NCI-H1436 treated with DMSO at 0.1 percent for 48 hours (cell line): Measurements from ENCODE around the gene SSBP2.
"Not testable (repeated sequence)": the region's sequence is repeated elsewhere in the genome, so short reads cannot be mapped to it uniquely, and the experiment has no call there.

Experiments used
- DNase-seq: peaks from one replicate; lab custom pipeline; 2025; lab: John Stamatoyannopoulos, UW

Gene SSBP2

DNA sequence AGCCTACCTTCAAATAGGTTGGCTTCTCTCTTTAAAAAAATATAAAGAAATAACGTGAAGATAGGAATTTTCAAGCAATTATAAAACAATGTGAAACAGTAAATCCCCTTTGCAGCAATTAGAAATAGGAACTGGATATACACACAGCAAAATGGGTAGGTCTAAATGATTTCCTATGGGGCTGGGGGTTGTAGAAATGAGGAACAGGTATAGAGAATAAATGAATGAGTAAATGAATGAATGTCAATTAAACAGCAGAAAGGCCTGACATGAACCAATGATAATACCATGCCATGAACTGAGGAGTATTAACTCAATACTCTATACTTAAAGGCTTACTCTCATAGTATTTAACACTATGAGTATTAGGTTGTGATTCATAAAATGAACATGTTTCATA is 21.6 kb downstream of the SSBP2 start:
- DNase-seq, result no peak

DNA sequence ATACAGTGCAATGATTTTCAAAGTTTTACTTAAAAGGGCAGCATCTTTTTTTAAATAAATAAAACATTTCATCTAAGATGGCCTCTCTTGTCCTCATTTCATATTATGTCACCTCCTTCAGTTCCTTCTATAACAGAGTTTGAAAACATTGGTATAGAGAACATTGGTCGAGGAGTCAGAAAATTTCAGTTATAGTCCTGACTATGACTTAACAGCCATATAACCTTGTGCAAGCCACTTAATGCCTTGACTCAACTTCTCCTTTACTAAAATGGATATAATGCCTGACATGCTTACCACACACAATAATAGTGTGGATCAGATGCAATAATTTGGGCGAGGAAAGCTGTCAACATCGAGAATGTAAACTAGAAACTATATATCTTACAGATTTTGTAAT is 22.6 kb downstream of the SSBP2 start:
- DNase-seq, result no peak

DNA sequence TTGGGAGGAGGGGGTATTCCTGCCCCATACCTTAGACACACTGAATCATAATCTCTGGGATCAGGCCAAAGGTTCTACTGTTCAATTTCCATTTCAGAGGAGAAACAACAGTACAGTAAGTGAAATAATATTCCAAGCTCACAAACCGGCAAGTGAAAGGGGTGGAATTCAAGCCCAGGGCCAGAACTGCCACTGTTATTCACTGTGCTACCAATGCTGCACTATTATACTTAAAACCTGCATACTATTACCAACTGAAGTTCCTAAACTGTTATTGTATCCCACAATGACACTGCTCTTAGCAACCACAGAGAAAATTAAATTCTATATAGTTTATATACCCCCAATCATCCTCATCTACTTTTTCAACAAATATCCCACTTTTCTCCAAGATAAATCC is 24.6 kb downstream of the SSBP2 start:
- DNase-seq, result no peak

DNA sequence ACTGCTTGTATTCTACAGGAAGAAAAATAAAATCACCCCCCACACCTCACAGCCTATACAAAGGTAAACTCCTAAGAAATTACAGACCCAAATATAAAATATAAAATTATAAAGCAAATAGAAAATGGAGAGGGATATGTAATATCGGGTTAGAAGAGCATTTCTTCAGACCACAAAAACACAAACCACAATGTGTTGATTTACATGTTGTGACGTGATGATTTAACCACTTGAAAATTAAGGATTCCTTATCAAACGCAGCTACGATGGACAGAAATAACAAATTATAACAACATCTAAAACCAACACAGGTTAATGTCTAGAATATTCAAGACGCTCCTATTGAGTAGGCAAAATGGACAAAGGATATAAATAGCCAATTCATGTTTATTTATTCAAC is 26.3 kb downstream of the SSBP2 start:
- no peak for DNase-seq

DNA sequence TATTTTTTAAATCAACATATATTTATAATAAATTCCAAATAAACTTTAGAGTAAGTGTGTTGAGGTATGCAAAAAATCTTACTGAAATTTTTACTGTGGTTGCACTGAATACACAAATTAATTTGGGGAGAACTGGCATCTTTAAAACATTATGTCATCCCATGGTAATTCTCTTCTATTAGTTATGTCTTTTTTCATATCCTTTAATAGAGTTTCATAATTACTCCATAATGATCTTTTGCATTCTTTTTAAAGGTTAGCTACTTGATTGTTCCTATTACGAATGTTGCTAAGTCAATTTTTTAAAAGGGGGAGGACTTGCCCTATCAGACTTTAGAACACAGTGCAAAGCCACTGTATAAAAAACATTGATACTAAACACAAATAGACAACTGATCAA is 26.8 kb downstream of the SSBP2 start:
- no peak for DNase-seq

DNA sequence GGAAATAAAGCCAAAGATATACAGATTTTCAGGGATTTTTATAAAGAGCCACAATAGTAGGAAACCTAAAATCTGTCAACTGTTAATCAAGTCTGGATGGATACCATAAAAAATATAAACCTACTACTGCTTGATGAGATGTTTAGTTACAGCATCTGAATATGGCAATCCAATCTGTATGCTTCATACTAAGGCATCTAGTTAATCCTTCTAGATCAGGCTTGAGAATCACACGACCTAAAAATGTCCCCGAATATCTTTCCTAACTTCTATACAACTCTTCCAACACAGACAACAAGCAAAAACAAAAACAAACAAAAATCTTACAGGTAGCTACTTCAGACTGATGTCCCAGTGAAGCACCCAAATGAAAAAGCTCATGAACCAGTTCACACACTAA is 29.8 kb downstream of the SSBP2 start:
- DNase-seq, result no peak

DNA sequence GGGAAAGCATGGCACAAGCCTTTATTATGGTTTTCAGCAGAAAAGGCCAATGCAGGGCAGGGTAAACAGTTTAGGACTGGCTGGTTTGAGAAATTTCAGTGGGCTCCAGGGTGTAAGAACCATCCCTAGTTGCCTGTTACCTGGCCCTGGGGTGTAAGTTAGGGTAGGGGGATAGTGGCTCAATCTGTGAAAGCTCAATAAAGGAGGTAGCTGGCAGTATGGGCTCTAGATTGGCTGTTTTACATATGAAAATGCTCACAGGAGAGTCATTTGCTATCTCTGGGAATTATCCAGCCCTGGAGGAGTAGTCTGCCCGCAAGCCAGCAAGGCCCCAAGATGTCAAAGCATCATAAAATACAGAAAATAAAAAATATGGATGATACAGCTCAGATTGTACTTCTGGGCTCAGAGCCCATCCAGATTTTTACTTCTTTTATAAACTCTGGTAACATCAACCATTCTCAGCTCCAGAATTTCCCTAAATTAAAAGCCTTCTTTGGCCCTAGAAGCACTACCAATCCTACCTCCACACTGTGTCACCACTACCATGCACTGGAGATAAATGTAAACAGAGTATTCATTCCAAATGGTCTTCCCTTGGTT is 31.1 kb downstream of the SSBP2 start:
- no peak for DNase-seq

DNA sequence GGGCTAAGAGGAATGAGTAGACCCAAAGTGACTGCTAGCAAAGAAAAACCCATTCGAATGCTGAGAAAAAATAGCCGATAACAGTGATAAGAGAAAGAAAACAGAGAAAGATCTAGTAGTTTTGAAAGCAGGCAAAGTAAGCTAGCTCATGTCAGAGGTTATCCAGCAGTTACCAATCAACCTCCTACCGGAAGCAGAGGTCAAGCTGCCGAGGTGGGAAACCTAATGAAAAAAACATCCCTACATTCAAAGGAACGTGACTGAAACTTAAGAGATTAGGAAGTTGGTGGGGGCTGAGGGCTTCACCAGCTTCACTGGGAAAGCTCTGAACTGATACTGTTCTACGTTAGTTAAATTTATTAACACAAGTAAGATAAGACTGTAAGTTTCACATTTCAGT is 32.6 kb downstream of the SSBP2 start:
- DNase-seq, result no peak

DNA sequence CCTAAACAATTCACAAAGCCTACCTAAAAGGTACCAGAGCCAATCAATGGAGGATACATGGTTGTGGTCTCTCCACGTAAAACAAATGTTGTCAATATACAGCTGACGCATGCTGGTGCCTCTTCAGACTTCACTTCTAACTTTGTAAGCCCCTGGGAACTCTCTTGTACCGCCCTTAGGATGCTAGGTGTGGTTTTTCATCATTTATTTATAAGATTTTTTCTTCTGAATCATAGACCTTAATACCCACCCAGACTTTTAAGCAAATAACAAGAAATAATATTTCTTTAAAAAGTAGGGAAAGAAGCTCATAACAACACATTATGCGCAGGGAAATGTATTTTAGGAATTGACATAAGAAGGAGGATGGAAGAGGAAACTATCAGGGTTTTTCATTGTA is 33.0 kb downstream of the SSBP2 start:
- DNase-seq, result no peak

DNA sequence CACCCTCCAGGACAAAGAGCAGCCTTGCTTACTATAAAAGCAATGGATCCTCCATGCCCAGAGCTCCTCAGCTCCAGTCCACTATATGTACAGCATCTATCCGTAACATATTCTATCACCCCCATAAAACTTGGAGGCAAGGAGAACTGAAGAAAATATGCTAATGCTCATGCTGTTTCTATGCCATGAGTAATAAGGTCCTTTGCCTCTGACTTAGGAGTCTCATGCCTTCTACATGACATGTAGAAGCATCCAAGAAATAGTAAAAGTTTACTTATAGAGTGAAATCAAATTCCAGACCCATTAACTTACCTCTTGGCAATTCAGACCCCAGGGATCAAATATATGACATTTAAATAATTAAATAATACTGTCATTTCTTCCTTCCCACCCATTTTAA is 33.7 kb downstream of the SSBP2 start:
- no peak for DNase-seq

DNA sequence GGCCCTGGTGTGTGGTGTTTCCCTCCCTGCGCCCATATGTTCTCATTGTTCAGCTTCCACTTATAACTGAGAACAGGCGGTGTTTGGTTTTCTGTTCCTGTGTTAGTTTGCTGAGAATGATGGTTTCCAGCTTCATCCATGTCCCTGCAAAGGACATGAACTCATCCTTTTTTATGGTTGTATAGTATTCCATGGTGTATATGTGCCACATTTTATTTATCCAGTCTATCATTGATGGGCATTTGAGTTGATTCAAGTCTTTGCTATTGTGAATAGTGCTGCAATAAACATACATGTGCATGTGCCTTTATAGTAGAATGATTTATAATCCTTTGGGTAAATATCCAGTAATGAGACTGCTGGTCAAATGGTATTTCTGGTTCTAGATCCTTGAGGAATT is 36.8 kb downstream of the SSBP2 start:
- DNase-seq, result not testable (repeated sequence)

DNA sequence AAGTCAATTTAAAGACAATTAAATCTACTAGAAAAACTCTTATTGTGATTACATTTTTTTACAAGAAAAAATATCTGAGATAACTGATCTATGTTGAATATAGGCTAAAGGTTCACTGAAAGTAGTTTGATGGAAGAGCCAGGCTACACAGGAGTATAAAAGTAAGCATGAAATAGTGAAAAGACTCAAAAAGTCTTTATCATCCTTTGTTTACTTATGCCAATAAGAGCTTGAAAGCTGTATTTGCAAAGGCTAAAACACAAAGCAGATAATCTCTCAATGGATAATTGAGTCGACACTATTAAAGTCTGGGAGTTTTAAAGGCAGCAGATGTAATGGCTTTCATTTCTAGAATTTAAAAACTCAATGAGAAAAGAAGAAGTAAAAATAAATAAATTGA is 42.0 kb downstream of the SSBP2 start:
- DNase-seq, result no peak

DNA sequence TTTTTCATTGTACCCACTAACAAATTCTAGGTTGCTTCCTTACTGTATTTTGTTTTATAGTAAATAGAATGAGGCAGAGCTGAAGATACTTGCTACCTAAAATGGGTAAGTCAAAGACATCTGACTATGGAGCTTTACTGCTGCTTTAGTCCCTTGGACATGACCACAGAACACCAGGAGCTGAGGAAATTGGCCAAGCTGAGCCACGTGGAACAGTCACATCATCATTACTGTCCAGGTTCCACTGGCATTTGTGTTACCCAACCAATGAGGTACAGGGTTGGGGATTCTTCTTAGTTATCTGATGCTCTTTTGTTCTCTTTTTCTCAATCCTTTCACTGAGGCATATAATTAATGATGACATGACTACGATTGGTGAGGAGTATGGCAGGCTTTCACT is 47.1 kb downstream of the SSBP2 start:
- DNase-seq, result no peak

DNA sequence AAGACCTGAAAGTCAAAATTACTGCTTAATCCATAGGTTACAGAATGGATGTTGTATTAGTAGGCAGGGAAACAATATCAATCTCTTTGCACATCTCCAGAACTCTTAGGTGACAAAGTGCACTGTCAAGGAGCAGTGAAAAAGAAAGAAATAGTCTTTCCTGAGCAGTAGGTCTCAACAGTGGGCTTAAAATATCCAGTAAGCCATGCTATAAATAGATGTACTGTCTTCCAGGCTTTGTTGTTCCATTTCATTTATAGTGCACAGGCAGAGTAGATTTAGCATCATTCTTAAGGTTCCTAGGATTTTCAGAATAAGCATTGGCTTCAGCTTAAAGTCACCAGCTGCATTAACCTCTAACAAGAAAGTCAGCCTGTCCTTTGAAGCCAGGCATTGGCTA is 50.7 kb downstream of the SSBP2 start:
- DNase-seq, result no peak

DNA sequence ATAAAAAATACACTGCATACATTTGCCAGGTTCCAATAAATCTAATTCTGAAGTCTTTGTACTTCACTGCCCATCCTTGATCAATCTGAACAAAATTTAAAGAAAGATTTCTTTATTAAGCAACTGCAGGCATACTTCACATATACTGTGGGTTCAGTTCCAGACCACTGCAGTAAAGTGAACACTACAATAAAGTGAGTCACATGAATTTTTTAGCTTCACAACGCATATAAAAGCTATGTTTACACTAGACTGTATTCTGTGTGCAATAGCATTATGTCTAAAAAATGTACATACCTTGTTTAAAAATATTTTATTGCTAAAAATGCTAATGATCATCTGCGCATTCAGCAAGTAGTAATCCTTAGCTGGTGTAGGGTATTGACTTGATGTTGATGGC is 52.1 kb downstream of the SSBP2 start:
- DNase-seq, result no peak

DNA sequence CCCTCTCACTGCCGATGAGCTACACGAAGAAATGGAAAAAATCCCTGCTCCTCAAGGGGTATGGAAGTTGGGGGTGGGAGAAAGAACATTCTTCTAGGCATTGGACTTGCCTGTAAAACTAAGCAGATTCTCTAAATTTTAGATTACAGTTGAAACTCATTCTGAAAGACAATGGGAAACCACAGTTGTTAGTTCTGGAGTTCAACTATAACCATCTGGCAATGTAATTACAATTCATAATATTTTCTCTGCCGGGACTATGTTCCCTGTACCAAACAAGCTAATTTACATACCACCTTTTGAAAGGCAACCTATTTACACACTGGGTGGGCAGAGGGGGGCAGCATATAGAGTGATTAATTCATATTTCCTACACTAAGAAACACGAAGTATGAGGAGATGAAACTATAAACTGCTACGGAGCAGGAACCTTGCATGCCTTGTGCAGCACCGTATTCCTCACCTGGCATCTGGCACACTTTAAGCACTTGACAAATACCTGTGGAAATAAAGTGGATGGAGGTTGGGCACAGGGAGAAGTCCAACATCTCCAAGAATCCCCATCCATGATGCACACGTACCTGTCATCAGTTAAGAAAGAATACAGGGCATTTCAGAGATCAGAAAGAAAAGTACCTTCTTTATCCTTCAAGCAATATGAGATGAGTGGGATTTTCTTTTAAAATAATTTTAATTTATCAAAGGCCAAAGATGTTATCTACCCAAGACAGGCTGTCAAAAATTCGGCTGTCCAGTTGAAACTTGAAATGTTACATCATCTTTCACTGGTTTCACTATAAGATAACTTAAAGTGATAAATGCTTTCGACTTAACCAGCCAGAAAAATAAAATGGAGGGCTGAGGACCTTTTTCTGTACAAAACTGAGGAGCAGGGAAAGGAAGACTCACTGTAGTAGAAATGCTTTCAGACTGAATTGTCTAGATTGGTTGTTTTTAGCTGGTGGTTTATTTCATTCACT is 54.2 kb downstream of the SSBP2 start:
- no peak for DNase-seq

DNA sequence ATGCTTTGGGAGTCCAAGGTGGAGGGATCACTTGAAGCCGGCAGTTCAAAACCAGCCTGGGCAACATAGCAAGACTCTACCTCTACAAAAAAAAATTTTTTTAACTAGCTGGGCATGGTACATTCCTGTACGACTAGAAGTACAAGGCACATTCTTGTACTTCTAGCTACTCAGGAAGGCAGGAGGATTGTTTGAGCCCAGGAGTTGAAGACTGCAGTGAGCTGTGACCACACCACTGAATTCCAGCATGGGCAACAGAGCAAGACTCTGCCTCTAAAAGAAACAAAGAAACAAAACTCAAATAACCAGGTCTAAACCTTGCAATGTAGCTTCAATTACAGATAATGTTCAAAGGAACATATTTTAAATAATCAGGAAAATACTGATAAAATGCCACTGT is 56.2 kb downstream of the SSBP2 start:
- DNase-seq, result no peak

DNA sequence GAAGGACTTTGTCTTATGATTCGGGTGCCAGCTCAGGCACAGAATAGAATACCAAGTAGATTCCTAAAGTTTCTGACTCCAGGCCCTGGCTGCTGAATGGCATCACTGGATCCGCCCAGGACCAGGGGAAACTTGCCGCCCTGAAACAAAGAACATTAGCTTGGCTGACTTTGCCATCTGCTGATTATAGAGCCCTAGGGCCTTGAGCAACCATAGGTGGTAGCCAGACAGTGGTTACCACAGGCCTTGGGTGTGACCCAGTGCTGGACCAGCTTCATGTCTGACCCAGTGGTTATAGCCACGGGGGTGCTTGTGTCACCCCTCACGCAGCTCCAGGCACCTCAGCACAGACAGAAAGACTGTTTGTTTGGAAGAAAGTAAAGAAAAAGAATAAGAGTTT is 62.7 kb downstream of the SSBP2 start:
- DNase-seq, result no peak

DNA sequence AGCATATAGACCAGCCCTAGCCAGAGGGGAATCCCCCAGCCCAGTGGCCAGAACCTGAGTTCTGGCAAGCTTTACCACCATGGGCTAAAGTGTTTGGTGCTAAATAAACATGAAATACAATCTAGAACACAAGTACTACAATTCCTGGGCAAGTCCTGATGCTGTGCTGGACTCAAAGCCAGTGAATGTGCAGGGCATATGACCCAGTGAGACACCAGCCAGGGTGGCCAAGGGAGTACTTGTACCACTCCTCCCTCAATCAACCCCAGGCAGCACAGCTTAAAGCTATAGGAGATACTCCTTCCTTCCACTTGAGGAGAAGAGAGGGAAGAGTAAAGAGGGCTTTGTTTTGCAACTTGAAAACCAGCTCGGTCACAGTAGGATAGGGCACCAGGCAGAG is 63.6 kb downstream of the SSBP2 start:
- no peak for DNase-seq

DNA sequence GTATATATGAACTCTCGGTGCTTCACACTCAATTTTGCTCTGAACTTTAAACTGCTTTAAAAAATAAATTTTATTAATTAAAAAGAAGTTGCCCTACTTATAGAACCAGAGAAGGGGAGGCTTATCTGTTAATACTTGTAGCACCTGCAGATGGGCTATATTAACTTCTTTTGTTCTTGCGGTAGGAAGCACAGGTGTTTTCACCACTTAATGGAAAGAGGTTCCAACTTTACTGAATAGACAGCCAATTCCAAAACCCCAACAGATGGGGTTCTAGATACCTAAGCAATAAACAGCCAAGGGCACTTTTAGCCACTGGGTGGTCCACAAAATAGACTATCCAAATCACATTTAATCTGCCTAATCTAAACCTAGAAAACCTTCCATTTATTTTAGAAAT is 65.4 kb downstream of the SSBP2 start:
- DNase-seq, result no peak

DNA sequence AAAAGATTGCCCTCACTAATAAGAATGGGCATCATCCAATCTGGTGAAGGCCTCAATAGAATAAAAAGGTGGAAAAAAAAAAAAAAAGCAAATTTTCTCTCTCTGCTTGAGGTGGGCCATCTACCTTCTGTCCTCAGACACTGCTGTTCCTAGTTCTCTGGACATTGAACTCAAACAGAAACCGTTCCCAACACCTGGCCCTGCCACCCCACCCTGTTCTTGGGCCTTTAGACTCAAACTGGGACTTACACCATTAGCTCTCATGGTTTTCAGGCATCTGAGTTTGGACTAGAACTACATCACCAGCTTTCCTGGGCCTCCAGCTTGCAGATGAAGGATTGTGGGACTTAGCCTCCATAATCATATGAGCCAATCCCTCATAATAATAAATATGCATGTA is 71.0 kb downstream of the SSBP2 start:
- no peak for DNase-seq

DNA sequence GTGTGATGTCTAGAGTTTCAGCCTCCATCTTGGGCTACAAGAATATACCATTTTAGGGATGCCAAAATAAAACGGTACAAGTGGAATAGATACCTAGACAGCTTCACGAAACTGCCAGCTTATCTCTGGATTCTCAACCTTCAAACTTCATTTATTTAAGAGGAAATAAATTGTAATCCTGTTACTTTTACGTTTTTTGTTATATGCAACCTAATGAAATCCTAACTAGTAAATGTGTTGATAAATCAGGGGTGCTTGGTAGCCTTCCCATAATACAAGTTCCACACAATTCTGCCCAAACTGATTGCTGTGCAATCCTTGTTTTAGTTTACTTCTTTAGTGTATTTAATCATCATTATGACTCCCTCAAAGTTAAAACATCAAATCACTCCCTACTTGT is 75.5 kb downstream of the SSBP2 start:
- DNase-seq, result no peak

DNA sequence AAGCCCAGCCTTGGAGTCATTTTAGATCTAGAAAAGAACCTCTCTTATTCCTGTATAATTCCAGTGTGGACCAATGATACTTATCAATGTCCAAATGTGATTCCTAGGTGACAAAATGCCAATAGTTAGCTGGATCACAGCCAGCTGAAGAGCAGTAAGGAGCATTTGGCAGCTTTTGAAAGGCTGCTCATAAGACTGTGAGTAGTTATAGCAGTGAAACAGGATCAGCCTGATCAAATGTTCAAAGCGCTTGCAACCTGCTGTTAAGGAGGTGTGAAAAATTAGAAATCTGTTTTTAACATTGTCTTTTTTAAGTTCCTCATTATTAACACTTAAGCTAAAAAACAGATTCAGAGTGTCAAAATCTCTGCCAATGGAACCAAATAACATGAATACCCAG is 85.1 kb downstream of the SSBP2 start:
- DNase-seq, result no peak

DNA sequence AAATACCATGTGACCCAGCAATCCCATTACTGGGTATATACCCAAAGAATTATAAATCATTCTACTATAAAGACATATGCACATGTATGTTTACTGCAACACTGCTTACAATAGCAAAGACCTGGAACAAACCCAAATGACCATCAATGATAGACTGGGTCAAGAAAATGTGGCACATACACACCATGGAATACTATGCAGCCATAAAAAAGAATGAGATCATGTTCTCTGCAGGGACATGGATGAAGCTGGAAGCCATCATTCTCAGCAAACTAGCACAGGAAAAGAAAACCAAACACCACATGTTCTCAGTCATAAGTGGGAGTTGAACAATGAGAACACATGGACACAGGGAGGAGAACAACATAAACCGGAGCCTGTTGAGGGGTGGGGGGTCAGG is 90.3 kb downstream of the SSBP2 start:
- not testable (repeated sequence) for DNase-seq
